Neural crest cell (in vitro differentiated cells): ENCODE measurements around the gene RNF14. TPM values are rescaled to one million over a fixed set of nuclear protein-coding genes. Genes with fewer than 3 reads are reported as not detected.
A peak's percentile ranks its signal among the peaks of the same experiment; 100 is the strongest.

Experiments
- DNase-seq: peaks from one replicate; pipeline ENCODE4 v3.0.0; 2021; ENCODE audit warnings: low read depth, mixed read lengths, low spot score
- H3K27ac Mint-ChIP-seq: one replicate; pipeline ENCODE4 v1.8.0; 2021; ENCODE audit warnings: mild to moderate bottlenecking, mixed read lengths; ENCODE audit not compliant: unreplicated experiment
- H3K27me3 Mint-ChIP-seq: 2 replicates; pipeline ENCODE4 v1.8.0; 2021; ENCODE audit warnings: low read depth, mild to moderate bottlenecking, mixed read lengths
- H3K36me3 Mint-ChIP-seq: 2 replicates; pipeline ENCODE4 v1.8.0; 2021; ENCODE audit warnings: low read depth, mild to moderate bottlenecking, mixed read lengths
- H3K4me1 Mint-ChIP-seq: 2 replicates; pipeline ENCODE4 v1.8.0; 2021; ENCODE audit warnings: mixed read lengths
- H3K4me3 Mint-ChIP-seq: one replicate; pipeline ENCODE4 v1.8.0; 2021; ENCODE audit warnings: mild to moderate bottlenecking, mixed read lengths
- H3K9me3 Mint-ChIP-seq: 2 replicates; pipeline ENCODE4 v1.8.0; 2021; ENCODE audit warnings: mixed read lengths
- CTCF ChIP-seq: fragments of 200-600 bp; sonication (generic); conservative IDR thresholded peaks from 2 replicates; pipeline ENCODE4 v1.5.0; 2021; ENCODE audit warnings: antibody characterized with exemption, mild to moderate bottlenecking
- total RNA-seq: library from RNA; stranded (reverse); gene quantifications from 2 replicates; pipeline ENCODE4 v1.2.1, GENCODE V29; 2021

RNF14 gene
- total RNA-seq, 1 donor from 2014 or later: 41.4 TPM

DNA sequence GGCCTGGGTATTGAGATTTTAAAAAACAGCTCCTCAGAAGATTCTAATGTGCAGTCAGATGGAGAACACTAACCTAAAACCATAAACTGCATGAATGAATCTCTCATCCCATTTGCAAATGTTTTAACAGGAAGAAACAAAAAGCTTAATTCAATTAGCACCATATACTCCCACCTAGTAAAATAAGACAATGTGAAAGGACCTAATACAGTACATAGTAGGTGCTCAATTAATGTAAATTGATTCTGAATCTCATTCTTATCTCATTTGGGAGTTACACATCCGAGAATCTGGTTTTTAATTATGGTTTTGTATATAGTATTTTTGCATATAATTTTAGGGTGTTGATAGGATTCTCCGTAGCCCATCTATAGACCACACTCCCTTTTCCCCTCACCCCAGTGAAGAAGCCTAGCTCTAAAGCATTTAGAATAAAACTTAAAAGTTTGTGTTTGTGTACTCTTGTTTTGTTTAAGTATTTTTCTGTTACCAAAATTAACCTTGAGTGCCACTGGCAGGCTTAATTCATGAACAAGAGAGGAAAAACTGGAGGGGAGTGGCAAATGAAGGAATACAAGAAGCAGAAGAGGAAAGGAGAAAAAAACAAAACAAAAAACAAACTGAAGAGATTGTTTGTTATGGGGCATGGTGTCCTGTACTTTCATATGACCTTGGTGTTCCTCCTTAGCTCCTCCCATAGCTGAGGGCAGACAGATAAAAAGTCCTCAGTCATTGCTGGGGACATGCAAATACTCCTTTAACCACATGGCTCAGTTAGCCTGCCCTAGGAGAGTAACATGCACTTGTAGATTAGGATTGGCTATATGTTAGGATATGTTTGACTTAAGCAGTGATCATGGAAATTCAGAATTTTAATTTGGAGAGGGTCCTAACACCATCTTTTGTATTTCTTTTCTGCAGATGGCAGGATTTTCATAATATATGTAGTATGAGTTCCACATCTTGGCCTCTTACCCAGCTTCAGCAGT lies 1.2 kb downstream of the RNF14 start:
- Mint-ChIP-seq H3K4me3 (peak overlapping the region; percentile 96), H3K27me3 (no peaks in the 10 kb centered on the region), H3K9me3 (no peaks in the 10 kb centered on the region), H3K36me3 (peaks cover 8% of the 10 kb centered on the region), H3K4me1 (peaks cover 28% of the 10 kb centered on the region), H3K27ac (no peak overlapping the region)
- no peak for DNase-seq
- no peak for TF ChIP-seq CTCF

DNA sequence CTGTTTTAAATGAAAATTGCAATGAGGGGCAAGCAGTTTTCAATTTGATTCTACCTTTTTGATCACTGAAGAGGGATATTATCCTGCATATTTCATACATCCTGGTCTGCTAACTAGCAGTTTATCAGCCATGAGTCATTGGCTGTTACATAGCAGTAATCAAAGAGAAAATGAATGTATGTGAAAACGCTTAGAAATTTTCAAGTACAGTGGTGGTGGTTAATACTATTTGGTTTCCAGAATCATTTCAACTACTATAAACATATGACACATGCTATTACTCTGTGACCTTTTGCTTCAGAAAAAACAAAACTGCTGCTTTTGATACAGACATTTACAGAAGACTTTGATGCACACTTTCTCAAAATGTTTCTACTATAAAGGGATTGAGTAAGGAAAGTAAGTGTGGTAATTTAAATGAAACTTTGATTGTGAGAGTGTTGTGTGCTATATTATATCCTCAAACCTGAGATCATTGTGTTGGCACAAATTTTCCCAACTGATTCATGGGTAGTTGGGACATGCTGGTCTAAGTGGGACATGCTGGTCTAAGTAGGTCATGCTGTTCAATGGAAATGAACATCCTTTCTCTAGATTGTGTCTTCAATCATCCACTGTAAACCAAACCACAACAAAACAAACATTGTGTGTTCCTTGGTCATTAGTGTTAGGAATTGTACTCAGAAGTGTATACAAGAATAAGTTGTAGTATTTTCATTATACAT lies 5.1 kb downstream of the RNF14 start:
- no peak for DNase-seq
- peaks cover 10% of the 10 kb centered on the region for H3K36me3 Mint-ChIP-seq
- no peak overlapping the region for H3K27ac Mint-ChIP-seq
- no peak overlapping the region for H3K4me3 Mint-ChIP-seq
- H3K4me1 Mint-ChIP-seq: peaks cover 19% of the 10 kb centered on the region
- no peaks in the 10 kb centered on the region for H3K27me3 Mint-ChIP-seq
- no peaks in the 10 kb centered on the region for H3K9me3 Mint-ChIP-seq
- no peak for TF ChIP-seq CTCF

DNA sequence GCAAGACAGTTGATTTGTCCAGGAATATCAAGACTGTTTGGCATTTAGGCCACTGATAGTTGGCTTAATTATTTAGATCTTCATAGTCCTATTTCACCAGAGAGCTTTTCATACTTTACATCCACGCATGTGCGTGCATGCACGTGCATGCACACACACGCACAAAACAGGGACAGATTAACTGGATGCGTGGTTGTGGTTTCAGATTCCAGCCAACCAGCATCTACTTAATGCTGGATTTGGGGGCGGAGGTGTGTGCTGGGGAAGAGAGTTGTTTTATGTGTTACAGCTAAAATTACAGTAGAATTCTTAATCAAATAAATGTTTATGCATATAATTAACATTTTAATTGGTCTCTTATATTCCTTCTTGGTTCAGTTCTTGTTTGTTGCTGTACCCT lies 7.3 kb downstream of the RNF14 start:
- Mint-ChIP-seq H3K27ac (no peak overlapping the region), H3K36me3 (peaks cover 10% of the 10 kb centered on the region), H3K4me1 (peaks cover 4% of the 10 kb centered on the region), H3K27me3 (no peaks in the 10 kb centered on the region), H3K9me3 (no peaks in the 10 kb centered on the region), H3K4me3 (no peak overlapping the region)
- no peak for DNase-seq
- TF ChIP-seq CTCF: no peak

DNA sequence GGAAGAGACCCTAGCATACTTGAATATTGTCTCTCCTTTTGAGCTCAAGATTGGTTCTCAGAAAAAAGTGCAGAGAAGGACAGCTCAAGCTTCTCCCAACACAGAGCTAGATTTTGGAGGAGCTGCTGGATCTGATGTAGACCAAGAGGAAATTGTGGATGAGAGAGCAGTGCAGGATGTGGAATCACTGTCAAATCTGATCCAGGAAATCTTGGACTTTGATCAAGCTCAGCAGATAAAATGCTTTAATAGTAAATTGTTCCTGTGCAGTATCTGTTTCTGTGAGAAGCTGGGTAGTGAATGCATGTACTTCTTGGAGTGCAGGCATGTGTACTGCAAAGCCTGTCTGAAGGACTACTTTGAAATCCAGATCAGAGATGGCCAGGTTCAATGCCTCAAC lies 9.5 kb downstream of the RNF14 start:
- Mint-ChIP-seq H3K27me3 (no peaks in the 10 kb centered on the region), H3K36me3 (peaks cover 14% of the 10 kb centered on the region), H3K27ac (no peak overlapping the region), H3K4me3 (no peak overlapping the region), H3K9me3 (no peaks in the 10 kb centered on the region), H3K4me1 (peaks cover 4% of the 10 kb centered on the region)
- no peak for TF ChIP-seq CTCF
- no peak for DNase-seq

DNA sequence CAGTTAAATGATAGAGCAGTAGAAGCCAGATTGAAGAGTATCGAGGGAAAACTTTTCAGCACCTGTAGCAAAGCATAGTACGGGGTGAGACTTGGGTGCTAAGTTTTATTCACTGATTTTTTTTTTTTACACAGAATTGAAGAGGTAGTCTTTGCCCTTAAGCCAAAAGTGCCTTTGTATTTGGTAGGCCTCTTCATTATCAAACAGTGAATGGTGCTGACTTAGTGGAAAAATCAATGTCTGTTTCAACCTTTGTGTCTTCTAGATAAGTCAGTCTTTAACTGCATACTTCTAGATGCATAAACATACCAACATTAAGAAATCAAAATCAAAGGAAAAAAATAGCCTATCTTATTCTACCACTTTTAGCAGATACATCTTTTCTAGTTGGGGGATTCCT lies 13.7 kb downstream of the RNF14 start:
- Mint-ChIP-seq H3K9me3 (no peaks in the 10 kb centered on the region), H3K4me1 (no peaks in the 10 kb centered on the region), H3K4me3 (no peak overlapping the region), H3K27me3 (no peaks in the 10 kb centered on the region), H3K36me3 (peaks cover 12% of the 10 kb centered on the region), H3K27ac (no peak overlapping the region)
- no peak for TF ChIP-seq CTCF
- no peak for DNase-seq
